Spleen (tissue), 11 donors: ENCODE measurements around the gene EML2. TPM values are rescaled to one million over a fixed set of nuclear protein-coding genes. Genes with fewer than 3 reads are reported as not detected.

Source experiments
- DNase-seq: peaks from one replicate; pipeline ENCODE4 v3.0.0-alpha.2; 2020
- H3K27ac ChIP-seq, 8 donors: fragments of 200-600 bp; sonication (generic) in 7 of 8; 1 replicate in 4 of 8; 2 replicates in 4 of 8; pipeline versions ENCODE4 v1.5.0 to v1.8.0; 2016 to 2021; ENCODE audit warnings: inconsistent platforms in 4 of 8, mild to moderate bottlenecking in 4 of 8, moderate library complexity in 1 of 8
- H3K27me3 ChIP-seq, 7 donors: fragments of 200-600 bp; sonication (generic) in 6 of 7; replicated peaks in 1 of 7; 1 replicate in 4 of 7; 2 replicates in 3 of 7; pipeline versions ENCODE4 v1.5.0 to v1.8.0; 2016 to 2021; ENCODE audit warnings: inconsistent platforms in 3 of 7, mild to moderate bottlenecking in 1 of 7
- H3K36me3 ChIP-seq, 6 donors: fragments of 200-600 bp; sonication (generic) in 5 of 6; 1 replicate in 4 of 6; 2 replicates in 2 of 6; pipeline versions ENCODE4 v1.5.0 to v1.8.0; 2016 to 2021; ENCODE audit warnings: inconsistent platforms in 2 of 6
- H3K4me1 ChIP-seq, 6 donors: fragments of 200-600 bp; sonication (generic) in 5 of 6; 1 replicate in 3 of 6; 2 replicates in 3 of 6; pipeline versions ENCODE4 v1.5.0 to v1.8.0; 2016 to 2021; ENCODE audit warnings: inconsistent platforms in 3 of 6
- H3K4me3 ChIP-seq, 8 donors: fragments of 200-600 bp; sonication (generic) in 7 of 8; 1 replicate in 4 of 8; 2 replicates in 4 of 8; pipeline versions ENCODE4 v1.5.0 to v1.8.0; 2016 to 2021; ENCODE audit warnings: inconsistent platforms in 4 of 8, mild to moderate bottlenecking in 4 of 8, moderate library complexity in 2 of 8
- H3K9me3 ChIP-seq, 8 donors: fragments of 200-600 bp; sonication (generic) in 7 of 8; 1 replicate in 4 of 8; 2 replicates in 4 of 8; pipeline versions ENCODE4 v1.5.0 to v1.8.0; 2016 to 2021; ENCODE audit warnings: inconsistent platforms in 4 of 8
- POLR2A ChIP-seq, 3 donors: fragments of 450-650 bp; IDR thresholded peaks; one replicate each; pipeline ENCODE4 v1.5.1; 2017; ENCODE audit warnings: antibody characterized with exemption in 3 of 3, mild to moderate bottlenecking in 1 of 3
- POLR2AphosphoS5 ChIP-seq, 3 donors: sonication (generic); formaldehyde crosslinking; IDR thresholded peaks; one replicate each; pipeline ENCODE4 v1.5.1; 2017; ENCODE audit warnings: antibody characterized with exemption in 3 of 3
- WGBS, 5 donors: extraction: QIAGEN DNeasy Blood & Tissue Kit in 3 of 5; methylation state at CpG; one replicate each; pipeline versions ENCODE4 v1.1.5 to v1.1.7; 2013 to 2018; 5-methylcytosine and 5-hydroxymethylcytosine counted together
- intact Hi-C: fragments of 100-400 bp; cut with DNase I; formaldehyde crosslinking; loops from one replicate; pipeline ENCODE4 v1.15.0; 2023; ENCODE audit warnings: low total_unique reads
- polyA plus RNA-seq, 3 donors: library from polyadenylated mRNA; stranded (reverse); fragments of 200-250 nt; gene quantifications; one replicate each; pipeline ENCODE4 v1.2.1, GENCODE V29; 2013
- total RNA-seq, 7 donors: library from RNA; depleted of rRNA in 3 of 7; stranded (reverse); fragments of >200 nt in 3 of 7; fragmentation: NEBNext Ultra II Directional in 4 of 7; extraction: Animal tissue kit (Norgen Biotek cat#: 25700) in 4 of 7; gene quantifications; one replicate each; pipeline versions ENCODE4 v1.1.0 to v1.2.1, GENCODE V29; 2016 to 2021
- TF ChIP-seq, protein P1 (sequence below), 11 experiments: fragments of 200-600 bp in 7 of 11; fragments of 450-650 bp in 4 of 11; sonication (generic) in 4 of 11; IDR thresholded peaks in 8 of 11; conservative IDR thresholded peaks in 3 of 11; 1 replicate in 7 of 11; 2 replicates in 4 of 11; pipeline versions ENCODE4 v1.4.0 to v1.8.0; 2016 to 2021; ENCODE audit warnings: antibody characterized with exemption in 11 of 11, inconsistent platforms in 4 of 11, mild to moderate bottlenecking in 1 of 11
- donor health status: healthy with polysubstance abuse.
- donor health status: DM: no; HTN: no; CAD: no; lungs with moderate emphysema.
- donor health status: DM: no; HTN: no; CAD: no.
- donor health status: Bipolar disorder and iron deficiency.
- donor health status: healthy.
- donor health status: DM: no; HTN: no; CAD: no.
- donor health status: DM: yes; HTN: yes; CAD: no.

EML2 gene
- total and polyA plus RNA-seq, 10 donors = 27.1 to 60.6 (median 40.4) TPM

DNA sequence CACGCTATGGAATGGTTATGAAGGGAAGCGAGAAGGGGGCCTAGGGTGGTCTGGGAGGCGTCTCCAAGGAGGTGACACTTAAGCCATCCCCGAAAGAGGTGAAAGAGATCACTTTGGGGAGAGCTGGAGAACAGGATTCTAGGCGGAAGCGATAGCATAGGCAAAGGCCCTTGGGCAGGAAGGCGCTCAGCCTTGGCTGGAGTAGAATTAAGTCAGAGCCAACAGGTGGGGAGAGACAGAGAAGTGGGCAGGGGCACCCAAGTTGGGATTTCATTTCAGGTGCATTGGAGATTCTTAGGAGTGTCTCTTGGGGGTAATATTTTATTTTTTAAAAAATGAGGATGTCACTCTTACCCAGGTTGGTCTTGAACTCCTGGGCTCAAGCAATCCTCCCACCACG lies 42.9 kb upstream of the EML2 start:
- intact Hi-C loops = no loop called here
- WGBS, 5 donors = 61 to 83% (median 73%) methylated on average over 8 of the region's 8 CpGs
- DNase-seq = no peak

DNA sequence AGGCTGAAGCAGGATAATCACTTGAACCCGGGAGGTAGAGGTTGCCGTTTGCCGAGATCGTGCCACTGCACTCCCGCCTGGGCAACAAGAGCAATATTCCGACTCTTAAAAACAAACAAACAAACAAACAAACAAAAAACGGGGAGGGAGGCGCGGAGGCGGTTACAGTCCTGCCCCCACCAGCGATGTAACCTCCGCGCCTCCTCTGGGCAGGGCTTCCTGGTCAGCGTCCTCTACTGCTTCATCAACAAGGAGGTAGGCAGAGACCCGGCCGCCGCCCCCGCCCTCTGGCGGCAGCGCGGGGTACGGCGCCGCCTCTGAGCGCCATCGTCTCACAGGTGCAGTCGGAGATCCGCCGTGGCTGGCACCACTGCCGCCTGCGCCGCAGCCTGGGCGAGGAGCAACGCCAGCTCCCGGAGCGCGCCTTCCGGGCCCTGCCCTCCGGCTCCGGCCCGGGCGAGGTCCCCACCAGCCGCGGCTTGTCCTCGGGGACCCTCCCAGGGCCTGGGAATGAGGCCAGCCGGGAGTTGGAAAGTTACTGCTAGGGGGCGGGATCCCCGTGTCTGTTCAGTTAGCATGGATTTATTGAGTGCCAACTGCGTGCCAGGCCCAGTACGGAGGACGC lies 42.3 kb upstream of the EML2 start:
- DNase-seq = peak; percentile 98
- 1 to 5% (median 3%) methylated on average over 34 to 51 of the region's 51 CpGs for WGBS, 5 donors
- H3K4me3 ChIP-seq = peak overlapping the region in 6 of 8 donors; percentile 20 to 64 (median 27)
- TF ChIP-seq, protein P1, sequence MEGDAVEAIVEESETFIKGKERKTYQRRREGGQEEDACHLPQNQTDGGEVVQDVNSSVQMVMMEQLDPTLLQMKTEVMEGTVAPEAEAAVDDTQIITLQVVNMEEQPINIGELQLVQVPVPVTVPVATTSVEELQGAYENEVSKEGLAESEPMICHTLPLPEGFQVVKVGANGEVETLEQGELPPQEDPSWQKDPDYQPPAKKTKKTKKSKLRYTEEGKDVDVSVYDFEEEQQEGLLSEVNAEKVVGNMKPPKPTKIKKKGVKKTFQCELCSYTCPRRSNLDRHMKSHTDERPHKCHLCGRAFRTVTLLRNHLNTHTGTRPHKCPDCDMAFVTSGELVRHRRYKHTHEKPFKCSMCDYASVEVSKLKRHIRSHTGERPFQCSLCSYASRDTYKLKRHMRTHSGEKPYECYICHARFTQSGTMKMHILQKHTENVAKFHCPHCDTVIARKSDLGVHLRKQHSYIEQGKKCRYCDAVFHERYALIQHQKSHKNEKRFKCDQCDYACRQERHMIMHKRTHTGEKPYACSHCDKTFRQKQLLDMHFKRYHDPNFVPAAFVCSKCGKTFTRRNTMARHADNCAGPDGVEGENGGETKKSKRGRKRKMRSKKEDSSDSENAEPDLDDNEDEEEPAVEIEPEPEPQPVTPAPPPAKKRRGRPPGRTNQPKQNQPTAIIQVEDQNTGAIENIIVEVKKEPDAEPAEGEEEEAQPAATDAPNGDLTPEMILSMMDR (IDR thresholded peaks at IDR 0.05 in 8 of 11, conservative IDR thresholded peaks at IDR 0.05 in 3 of 11) = peak; percentile 95 to 100 (median 98)
- TF ChIP-seq POLR2A (IDR thresholded peaks at IDR 0.05) (no peak), POLR2AphosphoS5 (IDR thresholded peaks at IDR 0.05) (peak; percentile 69 to 86 (median 84))
- intact Hi-C loops = no loop called here
- H3K36me3 ChIP-seq = peaks cover 2 to 37% (median 20%) of the 10 kb centered on the region in 6 donors
- no peaks in the 10 kb centered on the region for H3K9me3 ChIP-seq
- H3K4me1 ChIP-seq = peaks cover 13 to 36% (median 31%) of the 10 kb centered on the region in 6 donors
- peaks cover 0 to 37% (median 28%) of the 10 kb centered on the region in 7 donors for H3K27me3 ChIP-seq
- H3K27ac ChIP-seq = peak overlapping the region; percentile 36 to 86 (median 80)

More for the DNA sequence above, 42.9 kb upstream of the EML2 start:
- Histone ChIP-seq H3K4me3 (peak overlapping the region in 2 of 8 donors; percentile 20 to 64), H3K36me3 (peaks cover 2 to 43% (median 26%) of the 10 kb centered on the region in 6 donors), H3K9me3 (no peaks in the 10 kb centered on the region), H3K27ac (peak overlapping the region in 7 of 8 donors; percentile 68 to 86 (median 81)), H3K27me3 (peaks cover 0 to 31% (median 22%) of the 10 kb centered on the region in 7 donors), H3K4me1 (peaks cover 8 to 29% (median 24%) of the 10 kb centered on the region in 6 donors)
- no peak for TF ChIP-seq POLR2A (IDR thresholded peaks at IDR 0.05)
- TF ChIP-seq, protein P1 (IDR thresholded peaks at IDR 0.05 in 8 of 11, conservative IDR thresholded peaks at IDR 0.05 in 3 of 11) = no peak
- TF ChIP-seq POLR2AphosphoS5 (IDR thresholded peaks at IDR 0.05) = no peak

DNA sequence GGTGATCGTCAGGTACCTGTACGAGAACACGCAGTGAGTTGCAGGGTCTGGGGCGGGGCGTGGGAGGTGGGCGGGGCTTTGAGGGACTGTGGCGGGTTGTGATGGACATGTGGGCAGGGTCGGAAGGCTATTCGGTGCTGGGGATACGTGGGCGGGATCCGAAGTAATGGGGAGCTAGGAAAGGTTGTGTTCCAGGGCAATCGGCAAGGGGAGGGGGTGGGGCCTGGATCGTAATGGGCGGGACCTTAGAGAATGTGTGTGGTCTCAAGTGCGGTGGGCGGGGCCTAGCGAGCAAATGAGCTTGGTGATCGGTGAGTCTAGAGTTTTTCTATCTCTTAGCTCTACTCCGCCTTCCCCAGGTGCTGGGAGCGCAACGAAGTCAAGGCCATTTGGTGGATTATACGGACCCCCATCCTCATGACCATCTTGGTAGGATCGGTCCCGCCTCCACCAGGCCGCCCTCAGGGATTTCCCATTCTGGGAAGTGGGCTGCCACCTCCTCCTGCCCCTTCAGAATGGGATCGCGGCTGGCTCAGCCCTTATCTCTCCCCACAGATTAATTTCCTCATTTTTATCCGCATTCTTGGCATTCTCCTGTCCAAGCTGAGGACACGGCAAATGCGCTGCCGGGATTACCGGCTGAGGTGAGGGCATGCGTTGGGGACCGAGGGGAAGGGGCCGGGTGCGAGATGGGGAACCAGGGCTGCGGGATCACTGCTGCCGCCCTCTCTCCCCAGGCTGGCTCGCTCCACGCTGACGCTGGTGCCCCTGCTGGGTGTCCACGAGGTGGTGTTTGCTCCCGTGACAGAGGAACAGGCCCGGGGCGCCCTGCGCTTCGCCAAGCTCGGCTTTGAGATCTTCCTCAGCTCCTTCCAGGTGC lies 38.4 kb upstream of the EML2 start:
- Histone ChIP-seq H3K27ac (peak overlapping the region in 2 of 8 donors; percentile 21 to 48), H3K4me3 (peak overlapping the region; percentile 8 to 70 (median 36)), H3K4me1 (peaks cover 13 to 44% (median 32%) of the 10 kb centered on the region in 6 donors), H3K9me3 (no peaks in the 10 kb centered on the region), H3K27me3 (peaks cover 0 to 76% (median 30%) of the 10 kb centered on the region in 7 donors), H3K36me3 (no peaks in the 10 kb centered on the region)
- TF ChIP-seq, protein P1 (IDR thresholded peaks at IDR 0.05 in 8 of 11, conservative IDR thresholded peaks at IDR 0.05 in 3 of 11) = peak in 2 of 11 experiments; percentile 6 to 30
- TF ChIP-seq POLR2AphosphoS5 (IDR thresholded peaks at IDR 0.05) (peak in 1 of 3 donors; percentile 37), POLR2A (IDR thresholded peaks at IDR 0.05) (no peak)
- peak; percentile 87 for DNase-seq
- intact Hi-C loops = no loop called here
- WGBS, 5 donors = 3 to 6% (median 4%) methylated on average over 32 to 49 of the region's 49 CpGs
